GM12878 (cell line): Measurements from ENCODE around the gene GRAPL. TPM values are rescaled to one million over a fixed set of nuclear protein-coding genes. Genes with fewer than 3 reads are reported as not detected.
A peak's percentile ranks its signal among the peaks of the same experiment; 100 is the strongest.
"Not testable (repeated sequence)": the region's sequence is repeated elsewhere in the genome, so short reads cannot be mapped to it uniquely, and the experiment has no call there.

Experiments used
- ATAC-seq: fragments of 200-7000 bp; cut with Tn5 transposase; 3 replicates; pipeline ENCODE4 v1.9.1; 2020; ENCODE audit warnings: mild to moderate bottlenecking, moderate library complexity
- BruUV-seq: library from RNA; stranded (reverse); fragments of 400-500 nt; replicated peaks from 2 replicates; lab custom pipeline; 2021; lab: Mats Ljungman, UMichigan
- CTCF ChIA-PET: fragments of 300-600 bp; sonication (Branson Sonifier 250); formaldehyde crosslinking; extraction: SDS; loops from one replicate; lab custom pipeline; 2021; ENCODE audit warnings: inconsistent platforms; lab: Yijun Ruan, JAX
- POLR2A ChIA-PET: fragments of 350-600 bp; formaldehyde crosslinking; extraction: SDS; loops from one replicate; lab custom pipeline; 2021; ENCODE audit warnings: inconsistent platforms; lab: Charles Lee
- RAD21 ChIA-PET: fragments of 300-600 bp; sonication (Branson Sonifier 250); formaldehyde crosslinking; loops from one replicate; lab custom pipeline; 2023; ENCODE audit warnings: antibody characterized with exemption; ENCODE audit not compliant: unreplicated experiment; lab: Charles Lee
- SMC1A ChIA-PET: fragments of 300-600 bp; sonication (Branson Sonifier 250); formaldehyde crosslinking; loops from one replicate; lab custom pipeline; 2023; ENCODE audit not compliant: unreplicated experiment, uncharacterized antibody; lab: Charles Lee
- DNase-seq: peaks from one replicate; pipeline ENCODE4 v3.0.0-alpha.2; 2011; ENCODE audit warnings: low read depth, low spot score
- FAIRE-seq: peaks from 3 replicates; lab custom pipeline; 2011; peaks lifted over from hg19 to GRCh38; lab: Jason Lieb, UNC
- H2AFZ ChIP-seq: 2 replicates; pipeline ENCODE4 v1.6.0; 2011; ENCODE audit warnings: low read depth, low read length, control low read depth; ENCODE audit not compliant: control insufficient read depth
- H3K27ac ChIP-seq: 2 replicates; pipeline ENCODE4 v1.5.1; 2011; ENCODE audit warnings: control low read depth; ENCODE audit not compliant: control insufficient read depth, insufficient read depth
- H3K27me3 ChIP-seq, 2 experiments: replicated peaks in 1 of 2; 2 replicates each; pipeline versions ENCODE4 v1.6.0 to v1.6.1; 2011; ENCODE audit warnings: low read length in 1 of 2; ENCODE audit not compliant: control insufficient read depth in 2 of 2, insufficient read depth in 2 of 2
- H3K36me3 ChIP-seq, 2 experiments: 2 replicates each; pipeline ENCODE4 v1.5.1; 2011; ENCODE audit warnings: low read length in 1 of 2; ENCODE audit not compliant: control insufficient read depth in 2 of 2, insufficient read depth in 2 of 2
- H3K4me1 ChIP-seq: 2 replicates; pipeline ENCODE4 v1.6.1; 2011; ENCODE audit warnings: mild to moderate bottlenecking, low read length, moderate library complexity, mixed read lengths; ENCODE audit not compliant: control insufficient read depth, insufficient read depth
- H3K4me2 ChIP-seq: 2 replicates; pipeline ENCODE4 v1.6.0; 2011; ENCODE audit warnings: control low read depth; ENCODE audit not compliant: control insufficient read depth, insufficient read depth
- H3K4me3 ChIP-seq: fragments of 200-600 bp; sonication (generic); 2 replicates; pipeline ENCODE4 v1.5.1; 2016
- H3K79me2 ChIP-seq: 2 replicates; pipeline ENCODE4 v1.6.0; 2011; ENCODE audit warnings: low read length; ENCODE audit not compliant: control insufficient read depth, insufficient read depth
- H3K9ac ChIP-seq: 2 replicates; pipeline ENCODE4 v1.8.0; 2011; ENCODE audit warnings: low read length, control low read depth, mixed read lengths; ENCODE audit not compliant: control insufficient read depth, insufficient read depth
- H3K9me3 ChIP-seq: replicated peaks from 3 replicates; pipeline ENCODE4 v1.5.1; 2011; ENCODE audit warnings: mild to moderate bottlenecking, low read length; ENCODE audit not compliant: control insufficient read depth, insufficient read depth
- H4K20me1 ChIP-seq: 2 replicates; pipeline ENCODE4 v1.6.0; 2011; ENCODE audit not compliant: control insufficient read depth, insufficient read depth
- BHLHE40 ChIP-seq, 2 experiments: fragments of 450-650 bp in 1 of 2; IDR thresholded peaks; 2 replicates each; pipeline ENCODE4 v1.6.1; 2011 to 2017; ENCODE audit warnings: low read depth in 2 of 2, borderline replicate concordance in 1 of 2, improper control_type of control experiment in 1 of 2, low read length in 1 of 2, mild to moderate bottlenecking in 1 of 2
- EGR1 ChIP-seq, 2 experiments: IDR thresholded peaks; 1 replicate in 1 of 2; 2 replicates in 1 of 2; pipeline ENCODE4 v1.6.1; 2011 to 2012; ENCODE audit warnings: low read depth in 2 of 2, low read length in 2 of 2, borderline replicate concordance in 1 of 2, mild to moderate bottlenecking in 1 of 2, moderate library complexity in 1 of 2
- GATAD2B ChIP-seq: fragments of 450-650 bp; conservative IDR thresholded peaks from 2 replicates; pipeline ENCODE4 v1.6.1; 2017; ENCODE audit warnings: low read depth, mild to moderate bottlenecking, moderate library complexity
- IKZF1 ChIP-seq: fragments of 450-650 bp; conservative IDR thresholded peaks from 2 replicates; pipeline ENCODE4 v1.6.1; 2017; ENCODE audit warnings: antibody characterized with exemption, mild to moderate bottlenecking
- IKZF2 ChIP-seq, 2 experiments: fragments of 450-650 bp; IDR thresholded peaks; 2 replicates each; pipeline ENCODE4 v1.6.1; 2017; ENCODE audit warnings: mild to moderate bottlenecking in 2 of 2, moderate library complexity in 2 of 2
- JUNB ChIP-seq: IDR thresholded peaks from 2 replicates; pipeline ENCODE4 v1.6.1; 2016; ENCODE audit warnings: antibody characterized with exemption, mild to moderate bottlenecking
- RB1 ChIP-seq: fragments of 450-650 bp; formaldehyde crosslinking; IDR thresholded peaks from 2 replicates; pipeline ENCODE4 v1.6.1; 2017; ENCODE audit warnings: mild to moderate bottlenecking, borderline replicate concordance
- SMARCA5 ChIP-seq: fragments of 450-650 bp; IDR thresholded peaks from 2 replicates; pipeline ENCODE4 v1.6.1; 2017; ENCODE audit warnings: mild to moderate bottlenecking
- ZBTB4 ChIP-seq: fragments of 450-650 bp; formaldehyde crosslinking; IDR thresholded peaks from 2 replicates; pipeline ENCODE4 v1.4.0; 2022; ENCODE audit warnings: mild to moderate bottlenecking, moderate library complexity
- WGBS: methylation state at CpG from one replicate; pipeline ENCODE4 v1.1.6; 2016; ENCODE audit warnings: low lambda C conversion rate; ENCODE audit not compliant: insufficient replicate concordance, insufficient coverage; ENCODE audit errors: missing lambda C conversion rate; 5-methylcytosine and 5-hydroxymethylcytosine counted together
- in situ Hi-C: fragments of 300-500 bp; cut with MboI; formaldehyde crosslinking; loops from 9 replicates; pipeline ENCODE4 v1.14.3; 2018; ENCODE audit warnings: mixed read lengths
- intact Hi-C: fragments of 100-400 bp; cut with micrococcal nuclease; formaldehyde crosslinking; loops from one replicate; pipeline ENCODE4 v1.14.2; 2022; ENCODE audit not compliant: unreplicated experiment
- polyA plus RNA-seq, 11 experiments: library from polyadenylated mRNA; depleted of rRNA in 4 of 11; unstranded in 6 of 11; stranded (reverse) in 5 of 11; fragments of >200 nt; fragmentation: Nextera tagmentation in 4 of 11; fragmentation: Illumina TruSeq in 1 of 11; extraction: Ambion mirVana in 4 of 11; extraction: Trizol in 1 of 11; gene quantifications; 1 replicate in 1 of 11; 2 replicates in 10 of 11; pipeline versions ENCODE4 v1.2.1 to v1.2.3, GENCODE V29; 2011 to 2016; ENCODE audit warnings: inconsistent platforms in 2 of 11, missing spikeins in 2 of 11, low read depth in 1 of 11
- total RNA-seq, 4 experiments: library from RNA; depleted of rRNA in 3 of 4; stranded (reverse); fragments of >200 nt in 3 of 4; fragmentation: Illumina TruSeq in 1 of 4; extraction: Trizol in 1 of 4; gene quantifications; 2 replicates each; pipeline versions ENCODE4 v1.2.1 to v1.2.3, GENCODE V29; 2013 to 2021

Gene GRAPL
- total and polyA plus RNA-seq, 10 of the 15 experiments (the other 5 are each of a cell fraction or from before 2014, with no cell fraction given) = 1.5 to 63.2 (median 14.4) TPM

GRCh38 chr17:19110189-19111097 is 16.9 kb upstream of the GRAPL start:
- H3K4me2 ChIP-seq, in situ Hi-C loops, H3K9ac ChIP-seq, intact Hi-C loops, DNase-seq, H3K36me3 ChIP-seq, RAD21 ChIA-PET, H4K20me1 ChIP-seq, H3K27ac ChIP-seq, FAIRE-seq, H3K9me3 ChIP-seq, BruUV-seq, H3K4me1 ChIP-seq, POLR2A ChIA-PET, H2AFZ ChIP-seq, H3K79me2 ChIP-seq, H3K27me3 ChIP-seq, H3K4me3 ChIP-seq, CTCF ChIA-PET, SMC1A ChIA-PET: not testable (repeated sequence)
- peak; percentile 22 for ATAC-seq
- WGBS = no CpG with 5 or more reads among the region's 45 CpGs

DNA sequence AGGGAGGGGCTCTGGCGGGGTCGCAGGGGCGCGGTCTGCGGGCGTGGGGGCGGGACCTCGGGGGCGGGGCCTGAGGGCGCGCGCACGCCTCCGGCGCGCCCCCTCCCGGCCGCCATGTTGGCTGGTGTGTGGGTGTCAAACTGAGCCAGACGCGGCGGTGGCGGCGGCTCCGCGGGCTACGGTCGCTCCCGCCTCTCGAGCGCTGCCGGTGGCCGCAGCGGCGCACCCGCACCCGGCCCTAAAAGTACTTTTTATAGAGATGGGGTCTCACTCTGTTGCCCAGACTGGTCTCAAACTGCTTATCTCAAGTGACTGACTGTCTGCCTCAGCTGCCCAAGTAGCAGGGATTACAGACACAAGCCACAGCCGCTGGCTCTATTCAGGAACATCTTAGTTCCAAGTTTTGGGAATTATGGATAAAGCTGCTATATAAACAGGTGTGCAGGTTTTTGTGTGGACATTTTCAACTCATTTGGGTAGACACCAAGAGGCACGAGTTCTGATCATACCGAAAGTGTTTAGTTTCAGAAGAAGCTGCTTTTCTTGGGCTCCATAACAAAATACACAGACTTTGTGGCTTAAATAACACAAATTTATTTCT is 16.2 kb upstream of the GRAPL start:
- H3K27ac ChIP-seq, H3K36me3 ChIP-seq, SMC1A ChIA-PET, H3K27me3 ChIP-seq, H4K20me1 ChIP-seq, H3K79me2 ChIP-seq, H3K4me2 ChIP-seq, in situ Hi-C loops, POLR2A ChIA-PET, H3K9me3 ChIP-seq, intact Hi-C loops, H3K4me1 ChIP-seq, CTCF ChIA-PET, BruUV-seq, H3K4me3 ChIP-seq, H3K9ac ChIP-seq, RAD21 ChIA-PET, FAIRE-seq, H2AFZ ChIP-seq, DNase-seq: not testable (repeated sequence)
- under 1% methylated on average over 30 of the region's 39 CpGs for WGBS
- ATAC-seq = peak; percentile 88
- TF ChIP-seq SMARCA5 = peak; percentile 66; the same call in 1 of the 2 replicates
- TF ChIP-seq RB1 = peak; percentile 48; the same call in 1 of the 2 replicates
- TF ChIP-seq EGR1 (IDR thresholded peaks at IDR 0.05; ENCODE audit: borderline replicate concordance in 1 of 2, low read depth in 2 of 2, low read length in 2 of 2) = peak in 1 of 2 experiments; percentile 46; a peak in 1 of 3 replicates
- TF ChIP-seq BHLHE40 (IDR thresholded peaks at IDR 0.05; ENCODE audit: borderline replicate concordance in 1 of 2, low read depth in 2 of 2, low read length in 1 of 2) = peak in 1 of 2 experiments; percentile 37; a peak in 1 of 4 replicates
- TF ChIP-seq ZBTB4 (CRISPR knock-in tag) = peak; percentile 59; the same call in 1 of the 2 replicates
- TF ChIP-seq JUNB = 0 out of 2 replicates have a peak, but pooled peaks have one; percentile 0
- TF ChIP-seq GATAD2B = peak; percentile 63; the same call in 1 of the 2 replicates
- TF ChIP-seq IKZF1 = peak; percentile 64
- TF ChIP-seq IKZF2 (IDR thresholded peaks at IDR 0.05) = peak in 1 of 2 experiments; percentile 36; a peak in 1 of 4 replicates
